ENCODE results near the gene FCN2.

- TF ChIP-seq CTCF (IDR thresholded peaks at IDR 0.05) (no peak), EZH2phosphoT487 (IDR thresholded peaks at IDR 0.05) (no peak), EZH2 (IDR thresholded peaks at IDR 0.05) (no peak)
Measured at GRCh38 chr9:134930398-134930797, 49.8 kb downstream of the FCN2 start.

All from neural progenitor cell (in vitro differentiated cells).